SK-N-SH treated with all-trans-retinoic acid at 6 μM for 48 hours (cell line): ENCODE data around the gene BTBD16.

Experiments used
- ATAC-seq: fragments of 200-7000 bp; cut with Tn5 transposase; 3 replicates; pipeline ENCODE4 v1.9.1; 2020; ENCODE audit warnings: mild to moderate bottlenecking, moderate library complexity
- BACH2 ChIP-seq: fragments of 250-450 bp; sonication (Bioruptor Pico); IDR thresholded peaks from 2 replicates; pipeline ENCODE4 v1.9.0; 2021; ENCODE audit warnings: mild to moderate bottlenecking, borderline replicate concordance
- CSDC2 ChIP-seq: fragments of 250-450 bp; sonication (Bioruptor Pico); IDR thresholded peaks from 2 replicates; pipeline ENCODE4 v1.5.0; 2020; ENCODE audit warnings: mild to moderate bottlenecking, moderate library complexity
- ESRRG ChIP-seq: fragments of 250-450 bp; sonication (Bioruptor Pico); IDR thresholded peaks from 2 replicates; pipeline ENCODE4 v1.6.1; 2021; ENCODE audit warnings: mild to moderate bottlenecking
- GLIS3 ChIP-seq: fragments of 250-450 bp; sonication (Bioruptor Pico); IDR thresholded peaks from 2 replicates; pipeline ENCODE4 v1.5.0; 2020; ENCODE audit warnings: mild to moderate bottlenecking, moderate library complexity
- ISL1 ChIP-seq: fragments of 250-450 bp; sonication (Bioruptor Pico); IDR thresholded peaks from 2 replicates; pipeline ENCODE4 v2.1.2; 2022; ENCODE audit warnings: mild to moderate bottlenecking, moderate library complexity
- OSR1 ChIP-seq: fragments of 250-450 bp; sonication (Bioruptor Pico); IDR thresholded peaks from 2 replicates; pipeline ENCODE4 v1.8.0; 2022; ENCODE audit warnings: moderate library complexity, mild to moderate bottlenecking, inconsistent platforms
- PPARA ChIP-seq: fragments of 250-450 bp; sonication (Bioruptor Pico); IDR thresholded peaks from 2 replicates; pipeline ENCODE4 v1.5.0; 2020; ENCODE audit warnings: mild to moderate bottlenecking, borderline replicate concordance
- RARB ChIP-seq: fragments of 250-450 bp; sonication (Bioruptor Pico); IDR thresholded peaks from 2 replicates; pipeline ENCODE4 v1.8.0; 2021; ENCODE audit warnings: mild to moderate bottlenecking, moderate library complexity
- SNAI2 ChIP-seq: fragments of 250-450 bp; sonication (Bioruptor Pico); IDR thresholded peaks from 2 replicates; pipeline ENCODE4 v1.5.0; 2020; ENCODE audit warnings: mild to moderate bottlenecking, moderate library complexity
- TCF4 ChIP-seq: fragments of 250-450 bp; sonication (Bioruptor Pico); IDR thresholded peaks from 2 replicates; pipeline ENCODE4 v1.8.0; 2021; ENCODE audit warnings: mild to moderate bottlenecking, moderate library complexity, borderline replicate concordance
- TOX ChIP-seq: fragments of 250-450 bp; sonication (Bioruptor Pico); IDR thresholded peaks from 2 replicates; pipeline ENCODE4 v1.8.0; 2021; ENCODE audit warnings: mild to moderate bottlenecking, moderate library complexity, borderline replicate concordance
- ZC3H10 ChIP-seq: fragments of 250-450 bp; sonication (Bioruptor Pico); IDR thresholded peaks from 2 replicates; pipeline ENCODE4 v1.5.1; 2021; ENCODE audit warnings: mild to moderate bottlenecking, moderate library complexity
- ZFP3 ChIP-seq: fragments of 250-450 bp; sonication (Bioruptor Pico); IDR thresholded peaks from 2 replicates; pipeline ENCODE4 v1.5.0; 2020; ENCODE audit warnings: mild to moderate bottlenecking, moderate library complexity
- ZFP30 ChIP-seq: fragments of 450-650 bp; formaldehyde crosslinking; IDR thresholded peaks from 2 replicates; pipeline ENCODE4 v1.5.0; 2022; ENCODE audit warnings: mild to moderate bottlenecking, moderate library complexity
- ZNF565 ChIP-seq: fragments of 450-650 bp; formaldehyde crosslinking; conservative IDR thresholded peaks from 2 replicates; pipeline ENCODE4 v1.5.0; 2020; ENCODE audit warnings: low read depth, mild to moderate bottlenecking, moderate library complexity
- ZNF70 ChIP-seq: fragments of 450-650 bp; formaldehyde crosslinking; IDR thresholded peaks from 2 replicates; pipeline ENCODE4 v1.5.0; 2020; ENCODE audit warnings: mild to moderate bottlenecking, moderate library complexity
- TF ChIP-seq, protein P1 (sequence below): fragments of 250-450 bp; sonication (Bioruptor Pico); IDR thresholded peaks from 2 replicates; pipeline ENCODE4 v1.5.1; 2020; ENCODE audit warnings: low read depth, mild to moderate bottlenecking, moderate library complexity
- TF ChIP-seq, protein P2 (sequence below): fragments of 250-450 bp; sonication (Bioruptor Pico); IDR thresholded peaks from 2 replicates; pipeline ENCODE4 v1.5.0; 2020; ENCODE audit warnings: mild to moderate bottlenecking, moderate library complexity
- TF ChIP-seq, protein P3 (sequence below): fragments of 250-450 bp; sonication (Bioruptor Pico); IDR thresholded peaks from 2 replicates; pipeline ENCODE4 v1.8.0; 2021; ENCODE audit warnings: low read depth, mild to moderate bottlenecking, moderate library complexity, borderline replicate concordance
- TF ChIP-seq, protein P4 (sequence below): fragments of 250-450 bp; sonication (Bioruptor Pico); IDR thresholded peaks from 2 replicates; pipeline ENCODE4 v1.5.1; 2021; ENCODE audit warnings: mild to moderate bottlenecking, moderate library complexity
- TF ChIP-seq, protein P5 (sequence below): fragments of 250-450 bp; sonication (Bioruptor Pico); IDR thresholded peaks from 2 replicates; pipeline ENCODE4 v1.8.0; 2020; ENCODE audit warnings: mild to moderate bottlenecking, moderate library complexity, borderline replicate concordance

The BTBD16 gene

DNA sequence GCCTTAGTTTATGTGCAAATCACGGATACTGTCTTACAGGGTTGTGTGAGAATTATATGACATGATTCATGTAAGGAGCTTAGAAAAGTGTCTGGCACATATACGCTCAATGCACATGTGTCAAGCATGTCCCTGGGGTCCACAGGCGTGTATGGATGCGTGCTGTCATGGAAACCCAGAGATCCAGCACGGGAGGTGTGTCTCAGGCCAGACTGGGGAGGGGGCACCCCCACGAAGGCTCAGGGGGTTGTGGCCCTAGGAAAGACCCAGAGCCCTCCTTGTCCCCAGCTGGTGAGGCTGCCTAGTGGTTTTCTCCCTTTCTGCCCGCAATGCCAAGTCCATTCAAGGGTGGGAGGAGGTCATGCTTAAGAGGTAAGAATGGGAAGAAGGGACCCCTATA, 9.1 kb downstream of the BTBD16 start:
- TF ChIP-seq RARB (CRISPR knock-in tag) (no peak), ZFP30 (CRISPR knock-in tag) (no peak), ISL1 (CRISPR knock-in tag) (no peak), CSDC2 (CRISPR knock-in tag) (no peak), ESRRG (CRISPR knock-in tag) (no peak), OSR1 (CRISPR knock-in tag) (no peak), ZNF565 (CRISPR knock-in tag) (no peak), ZFP3 (CRISPR knock-in tag) (no peak), SNAI2 (CRISPR knock-in tag) (no peak), TCF4 (CRISPR knock-in tag) (no peak), TOX (no peak), ZC3H10 (CRISPR knock-in tag) (no peak), PPARA (CRISPR knock-in tag) (no peak), ZNF70 (CRISPR knock-in tag) (no peak)
- TF ChIP-seq, protein P1, sequence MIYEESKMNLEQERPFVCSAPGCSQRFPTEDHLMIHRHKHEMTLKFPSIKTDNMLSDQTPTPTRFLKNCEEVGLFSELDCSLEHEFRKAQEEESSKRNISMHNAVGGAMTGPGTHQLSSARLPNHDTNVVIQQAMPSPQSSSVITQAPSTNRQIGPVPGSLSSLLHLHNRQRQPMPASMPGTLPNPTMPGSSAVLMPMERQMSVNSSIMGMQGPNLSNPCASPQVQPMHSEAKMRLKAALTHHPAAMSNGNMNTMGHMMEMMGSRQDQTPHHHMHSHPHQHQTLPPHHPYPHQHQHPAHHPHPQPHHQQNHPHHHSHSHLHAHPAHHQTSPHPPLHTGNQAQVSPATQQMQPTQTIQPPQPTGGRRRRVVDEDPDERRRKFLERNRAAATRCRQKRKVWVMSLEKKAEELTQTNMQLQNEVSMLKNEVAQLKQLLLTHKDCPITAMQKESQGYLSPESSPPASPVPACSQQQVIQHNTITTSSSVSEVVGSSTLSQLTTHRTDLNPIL (CRISPR knock-in tag): no peak
- TF ChIP-seq, protein P2, sequence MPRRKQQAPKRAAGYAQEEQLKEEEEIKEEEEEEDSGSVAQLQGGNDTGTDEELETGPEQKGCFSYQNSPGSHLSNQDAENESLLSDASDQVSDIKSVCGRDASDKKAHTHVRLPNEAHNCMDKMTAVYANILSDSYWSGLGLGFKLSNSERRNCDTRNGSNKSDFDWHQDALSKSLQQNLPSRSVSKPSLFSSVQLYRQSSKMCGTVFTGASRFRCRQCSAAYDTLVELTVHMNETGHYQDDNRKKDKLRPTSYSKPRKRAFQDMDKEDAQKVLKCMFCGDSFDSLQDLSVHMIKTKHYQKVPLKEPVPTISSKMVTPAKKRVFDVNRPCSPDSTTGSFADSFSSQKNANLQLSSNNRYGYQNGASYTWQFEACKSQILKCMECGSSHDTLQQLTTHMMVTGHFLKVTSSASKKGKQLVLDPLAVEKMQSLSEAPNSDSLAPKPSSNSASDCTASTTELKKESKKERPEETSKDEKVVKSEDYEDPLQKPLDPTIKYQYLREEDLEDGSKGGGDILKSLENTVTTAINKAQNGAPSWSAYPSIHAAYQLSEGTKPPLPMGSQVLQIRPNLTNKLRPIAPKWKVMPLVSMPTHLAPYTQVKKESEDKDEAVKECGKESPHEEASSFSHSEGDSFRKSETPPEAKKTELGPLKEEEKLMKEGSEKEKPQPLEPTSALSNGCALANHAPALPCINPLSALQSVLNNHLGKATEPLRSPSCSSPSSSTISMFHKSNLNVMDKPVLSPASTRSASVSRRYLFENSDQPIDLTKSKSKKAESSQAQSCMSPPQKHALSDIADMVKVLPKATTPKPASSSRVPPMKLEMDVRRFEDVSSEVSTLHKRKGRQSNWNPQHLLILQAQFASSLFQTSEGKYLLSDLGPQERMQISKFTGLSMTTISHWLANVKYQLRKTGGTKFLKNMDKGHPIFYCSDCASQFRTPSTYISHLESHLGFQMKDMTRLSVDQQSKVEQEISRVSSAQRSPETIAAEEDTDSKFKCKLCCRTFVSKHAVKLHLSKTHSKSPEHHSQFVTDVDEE (CRISPR knock-in tag): no peak
- ATAC-seq: no peak

DNA sequence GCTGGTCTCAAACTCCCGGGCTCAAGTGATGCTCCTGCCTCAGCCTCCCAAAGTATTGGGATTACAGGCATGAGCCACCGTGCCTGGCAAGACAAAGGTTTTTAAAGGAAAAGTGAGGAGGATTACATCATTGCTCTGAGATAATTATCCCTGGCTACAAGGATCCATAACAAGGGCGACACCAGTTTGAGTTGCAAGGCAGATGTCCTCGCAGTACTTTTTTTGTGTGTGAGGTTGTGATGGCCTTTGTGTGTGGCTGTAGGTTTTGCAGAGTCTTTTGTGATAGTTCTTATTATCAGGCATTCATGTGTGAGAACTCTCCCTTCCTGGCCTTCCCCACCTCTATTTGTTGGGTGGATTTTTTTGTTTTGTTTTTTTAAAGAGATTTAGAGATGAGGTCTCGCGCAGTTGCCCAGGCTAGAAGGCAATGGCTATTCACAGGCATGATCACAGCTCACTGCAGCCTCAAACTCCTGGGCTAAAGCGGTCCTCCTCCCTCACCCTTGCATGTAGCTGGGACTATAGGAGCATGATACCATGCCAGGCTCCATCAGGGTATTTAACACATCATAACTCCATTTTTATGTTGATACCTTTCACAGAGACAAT, 10.0 kb downstream of the BTBD16 start:
- ATAC-seq: no peak
- TF ChIP-seq ESRRG (CRISPR knock-in tag) (no peak), BACH2 (CRISPR knock-in tag) (no peak), PPARA (CRISPR knock-in tag) (no peak), ZC3H10 (CRISPR knock-in tag) (no peak), ZFP30 (CRISPR knock-in tag) (no peak), SNAI2 (CRISPR knock-in tag) (no peak), ZNF565 (CRISPR knock-in tag) (no peak), RARB (CRISPR knock-in tag) (no peak), ZNF70 (CRISPR knock-in tag) (no peak), ZFP3 (CRISPR knock-in tag) (no peak), GLIS3 (no peak)
- TF ChIP-seq, protein P3, sequence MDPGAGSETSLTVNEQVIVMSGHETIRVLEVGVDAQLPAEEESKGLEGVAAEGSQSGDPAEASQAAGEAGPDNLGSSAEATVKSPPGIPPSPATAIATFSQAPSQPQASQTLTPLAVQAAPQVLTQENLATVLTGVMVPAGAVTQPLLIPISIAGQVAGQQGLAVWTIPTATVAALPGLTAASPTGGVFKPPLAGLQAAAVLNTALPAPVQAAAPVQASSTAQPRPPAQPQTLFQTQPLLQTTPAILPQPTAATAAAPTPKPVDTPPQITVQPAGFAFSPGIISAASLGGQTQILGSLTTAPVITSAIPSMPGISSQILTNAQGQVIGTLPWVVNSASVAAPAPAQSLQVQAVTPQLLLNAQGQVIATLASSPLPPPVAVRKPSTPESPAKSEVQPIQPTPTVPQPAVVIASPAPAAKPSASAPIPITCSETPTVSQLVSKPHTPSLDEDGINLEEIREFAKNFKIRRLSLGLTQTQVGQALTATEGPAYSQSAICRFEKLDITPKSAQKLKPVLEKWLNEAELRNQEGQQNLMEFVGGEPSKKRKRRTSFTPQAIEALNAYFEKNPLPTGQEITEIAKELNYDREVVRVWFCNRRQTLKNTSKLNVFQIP (CRISPR knock-in tag): no peak
- TF ChIP-seq, protein P4, sequence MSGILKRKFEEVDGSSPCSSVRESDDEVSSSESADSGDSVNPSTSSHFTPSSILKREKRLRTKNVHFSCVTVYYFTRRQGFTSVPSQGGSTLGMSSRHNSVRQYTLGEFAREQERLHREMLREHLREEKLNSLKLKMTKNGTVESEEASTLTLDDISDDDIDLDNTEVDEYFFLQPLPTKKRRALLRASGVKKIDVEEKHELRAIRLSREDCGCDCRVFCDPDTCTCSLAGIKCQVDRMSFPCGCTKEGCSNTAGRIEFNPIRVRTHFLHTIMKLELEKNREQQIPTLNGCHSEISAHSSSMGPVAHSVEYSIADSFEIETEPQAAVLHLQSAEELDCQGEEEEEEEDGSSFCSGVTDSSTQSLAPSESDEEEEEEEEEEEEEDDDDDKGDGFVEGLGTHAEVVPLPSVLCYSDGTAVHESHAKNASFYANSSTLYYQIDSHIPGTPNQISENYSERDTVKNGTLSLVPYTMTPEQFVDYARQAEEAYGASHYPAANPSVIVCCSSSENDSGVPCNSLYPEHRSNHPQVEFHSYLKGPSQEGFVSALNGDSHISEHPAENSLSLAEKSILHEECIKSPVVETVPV (CRISPR knock-in tag): no peak
- TF ChIP-seq, protein P5, sequence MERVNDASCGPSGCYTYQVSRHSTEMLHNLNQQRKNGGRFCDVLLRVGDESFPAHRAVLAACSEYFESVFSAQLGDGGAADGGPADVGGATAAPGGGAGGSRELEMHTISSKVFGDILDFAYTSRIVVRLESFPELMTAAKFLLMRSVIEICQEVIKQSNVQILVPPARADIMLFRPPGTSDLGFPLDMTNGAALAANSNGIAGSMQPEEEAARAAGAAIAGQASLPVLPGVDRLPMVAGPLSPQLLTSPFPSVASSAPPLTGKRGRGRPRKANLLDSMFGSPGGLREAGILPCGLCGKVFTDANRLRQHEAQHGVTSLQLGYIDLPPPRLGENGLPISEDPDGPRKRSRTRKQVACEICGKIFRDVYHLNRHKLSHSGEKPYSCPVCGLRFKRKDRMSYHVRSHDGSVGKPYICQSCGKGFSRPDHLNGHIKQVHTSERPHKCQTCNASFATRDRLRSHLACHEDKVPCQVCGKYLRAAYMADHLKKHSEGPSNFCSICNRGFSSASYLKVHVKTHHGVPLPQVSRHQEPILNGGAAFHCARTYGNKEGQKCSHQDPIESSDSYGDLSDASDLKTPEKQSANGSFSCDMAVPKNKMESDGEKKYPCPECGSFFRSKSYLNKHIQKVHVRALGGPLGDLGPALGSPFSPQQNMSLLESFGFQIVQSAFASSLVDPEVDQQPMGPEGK: no peak
- TF ChIP-seq, protein P1 (CRISPR knock-in tag): no peak
- TF ChIP-seq, protein P2 (CRISPR knock-in tag): no peak
